Activated naive CD8-positive, alpha-beta T cell treated with anti-CD3 and anti-CD28 coated beads, Interleukin-2, amount 10 ng/mL, durations not matched to agents 7 days and 5 days (primary cell): ENCODE measurements around the gene DTX3L. TPM values are rescaled to one million over a fixed set of nuclear protein-coding genes. Genes with fewer than 3 reads are reported as not detected.

Source experiments
- ATAC-seq: fragments of 150-1000 bp; cut with Tn5 transposase; one replicate; pipeline ENCODE4 v1.10.0; 2021; ENCODE audit warnings: low read depth, moderate library complexity
- POLR2A ChIA-PET: fragments of 350-600 bp; sonication (Branson Sonifier 250); formaldehyde crosslinking; loops from one replicate; lab custom pipeline; 2021; ENCODE audit warnings: antibody characterized with exemption; lab: Charles Lee
- DNase-seq: peaks from one replicate; pipeline ENCODE4 v3.0.0; 2021
- H3K27ac Mint-ChIP-seq: one replicate; pipeline ENCODE4 v1.8.0; 2022; ENCODE audit warnings: mild to moderate bottlenecking, mixed read lengths
- H3K27me3 Mint-ChIP-seq: one replicate; pipeline ENCODE4 v1.8.0; 2022; ENCODE audit warnings: mild to moderate bottlenecking, moderate library complexity, mixed read lengths
- H3K36me3 Mint-ChIP-seq: one replicate; pipeline ENCODE4 v1.8.0; 2021; ENCODE audit warnings: mild to moderate bottlenecking, mixed read lengths
- H3K4me1 Mint-ChIP-seq: one replicate; pipeline ENCODE4 v1.8.0; 2021; ENCODE audit warnings: mixed read lengths
- H3K4me3 Mint-ChIP-seq: one replicate; pipeline ENCODE4 v1.8.0; 2022; ENCODE audit warnings: mild to moderate bottlenecking, moderate library complexity, mixed read lengths
- H3K9me3 Mint-ChIP-seq: one replicate; pipeline ENCODE4 v1.8.0; 2021; ENCODE audit warnings: mixed read lengths
- total RNA-seq, 2 experiments: library from RNA; stranded (reverse); gene quantifications; one replicate each; pipeline ENCODE4 v1.2.3, GENCODE V29; 2021

The DTX3L gene
- total RNA-seq, 2 experiments from 2014 or later: 116 to 117 TPM

DNA sequence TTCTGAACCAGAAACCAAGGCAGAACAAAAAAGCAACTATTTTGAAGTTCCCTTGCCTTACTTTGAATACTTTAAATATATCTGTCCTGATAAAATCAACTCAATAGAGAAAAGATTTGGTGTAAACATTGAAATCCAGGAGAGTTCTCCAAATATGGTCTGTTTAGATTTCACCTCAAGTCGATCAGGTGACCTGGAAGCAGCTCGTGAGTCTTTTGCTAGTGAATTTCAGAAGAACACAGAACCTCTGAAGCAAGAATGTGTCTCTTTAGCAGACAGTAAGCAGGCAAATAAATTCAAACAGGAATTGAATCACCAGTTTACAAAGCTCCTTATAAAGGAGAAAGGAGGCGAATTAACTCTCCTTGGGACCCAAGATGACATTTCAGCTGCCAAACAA lies 4.6 kb downstream of the DTX3L start:
- Mint-ChIP-seq H3K4me3 (peak overlapping the region; percentile 44), H3K9me3 (no peaks in the 10 kb centered on the region), H3K27me3 (no peaks in the 10 kb centered on the region), H3K36me3 (peaks cover 70% of the 10 kb centered on the region), H3K4me1 (peaks cover 53% of the 10 kb centered on the region), H3K27ac (peak overlapping the region; percentile 82)
- POLR2A ChIA-PET: interaction anchor here (0.6 to 1.3 kb wide), 2 partner anchors 9 to 109 kb away, joined by 3 to 4 read pairs; partner anchors contain the start of gene PARP15
- DNase-seq (no peak), ATAC-seq (no peak)

- Mint-ChIP-seq H3K36me3 (peaks cover 52% of the 10 kb centered on the region), H3K27ac (peak overlapping the region; percentile 82), H3K4me1 (peaks cover 54% of the 10 kb centered on the region), H3K9me3 (no peaks in the 10 kb centered on the region), H3K4me3 (peak overlapping the region; percentile 18), H3K27me3 (no peaks in the 10 kb centered on the region)
- DNase-seq: no peak
- peak; percentile 57 for ATAC-seq
- POLR2A ChIA-PET: interaction anchor here (1.0 kb wide), 1 partner anchor 11 kb away, joined by 4 read pairs; no protein-coding TSS in a partner anchor
These were observed 8.8 kb downstream of the DTX3L start for GRCh38 chr3:122572940-122573412.

DNA sequence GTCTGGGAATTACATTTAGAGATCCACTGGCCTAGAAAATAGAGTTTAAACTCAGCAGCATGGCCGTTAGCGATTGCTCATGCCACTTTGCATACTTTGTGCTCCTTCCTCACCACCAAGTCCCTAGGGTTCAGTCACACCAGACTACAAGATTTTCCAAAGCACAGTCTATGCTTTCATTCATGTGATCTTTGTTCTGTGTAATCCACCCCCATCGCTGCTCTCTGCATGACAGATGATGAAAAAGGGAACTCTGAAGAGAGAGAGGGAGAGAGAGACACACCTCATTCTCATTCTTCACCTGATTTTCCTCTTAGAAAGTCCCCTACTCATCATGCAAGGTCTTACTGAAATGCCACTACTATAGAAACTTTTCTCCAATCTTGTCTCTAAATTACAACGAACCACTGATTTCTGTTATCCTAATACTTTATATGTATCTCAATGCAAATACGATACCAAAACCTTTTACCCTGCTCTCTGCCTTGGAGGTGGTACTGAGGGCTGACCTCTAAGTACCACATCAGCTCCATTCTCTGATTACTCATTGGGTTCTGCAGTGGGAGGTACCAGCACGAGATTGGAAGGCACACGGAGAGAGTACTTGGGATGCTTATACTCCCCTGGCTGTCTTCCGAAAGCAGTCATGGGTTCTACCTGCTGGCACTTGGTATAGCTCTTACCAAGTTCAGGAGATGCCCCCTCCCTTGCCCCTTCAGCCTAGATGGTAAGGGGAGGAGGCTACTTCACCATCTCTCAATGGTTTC lies 12.2 kb downstream of the DTX3L start:
- peak overlapping the region; percentile 28 for H3K27ac Mint-ChIP-seq
- ATAC-seq (peak; percentile 12), DNase-seq (no peak)
- H3K4me1 Mint-ChIP-seq: peaks cover 47% of the 10 kb centered on the region
- POLR2A ChIA-PET: interaction anchor here (1.0 to 5.0 kb wide), 5 partner anchors 11 to 159 kb away, joined by 3 to 56 read pairs (median 5); partner anchors contain the start of genes DTX3L, PARP14 and PARP9
- peaks cover 3% of the 10 kb centered on the region for H3K9me3 Mint-ChIP-seq
- H3K36me3 Mint-ChIP-seq: peaks cover 31% of the 10 kb centered on the region
- H3K4me3 Mint-ChIP-seq: peak overlapping the region; percentile 9
- H3K27me3 Mint-ChIP-seq: no peaks in the 10 kb centered on the region

DNA sequence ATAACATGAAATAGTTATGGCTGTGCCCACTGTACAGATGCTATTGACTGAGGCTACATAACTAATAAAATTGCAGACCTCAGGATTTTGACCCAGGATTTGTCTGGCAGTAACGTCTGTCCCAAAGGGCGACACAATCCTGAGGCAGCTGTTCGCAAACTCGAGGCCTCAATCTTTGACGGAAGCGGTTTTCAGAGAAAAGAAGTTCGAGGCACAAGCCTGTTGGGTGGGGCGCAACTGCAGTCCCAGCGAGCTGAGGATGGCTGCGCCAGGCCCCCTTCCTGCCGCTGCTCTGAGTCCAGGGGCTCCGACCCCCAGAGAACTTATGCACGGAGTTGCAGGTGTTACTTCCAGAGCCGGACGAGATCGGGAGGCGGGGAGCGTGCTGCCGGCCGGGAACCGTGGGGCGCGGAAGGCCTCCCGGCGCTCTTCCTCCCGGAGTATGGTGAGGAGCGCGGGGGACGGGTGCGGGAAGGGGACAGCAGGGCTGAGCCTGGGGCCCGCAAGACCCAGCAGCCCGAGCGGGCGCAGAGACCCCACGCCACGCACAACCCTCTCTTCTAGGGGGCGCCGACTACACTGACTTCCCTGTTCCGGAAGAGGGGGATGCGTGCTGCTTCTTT lies 13.4 kb downstream of the DTX3L start, which contains the start of gene PARP15:
Gene PARP15 (plus strand): TSS at position 242 of the 623 bp plus-strand sequence. CDS start 18 bp downstream, at position 260.
- peak within 1 kb of the TSS; percentile 100 for H3K27ac Mint-ChIP-seq
- H3K27me3 Mint-ChIP-seq: no peaks in the 10 kb centered on the region
- ATAC-seq (peak; percentile 72), DNase-seq (peak; percentile 64)
- peaks cover 36% of the 10 kb centered on the region for H3K36me3 Mint-ChIP-seq
- peaks cover 45% of the 10 kb centered on the region for H3K4me1 Mint-ChIP-seq
- POLR2A ChIA-PET: interaction anchor here (0.5 to 5.0 kb wide), 9 partner anchors 9 to 161 kb away, joined by 3 to 56 read pairs (median 3); partner anchors contain the start of genes DTX3L, PARP14 and PARP9
- peak within 1 kb of the TSS; percentile 100 for H3K4me3 Mint-ChIP-seq
- peaks cover 11% of the 10 kb centered on the region for H3K9me3 Mint-ChIP-seq

DNA sequence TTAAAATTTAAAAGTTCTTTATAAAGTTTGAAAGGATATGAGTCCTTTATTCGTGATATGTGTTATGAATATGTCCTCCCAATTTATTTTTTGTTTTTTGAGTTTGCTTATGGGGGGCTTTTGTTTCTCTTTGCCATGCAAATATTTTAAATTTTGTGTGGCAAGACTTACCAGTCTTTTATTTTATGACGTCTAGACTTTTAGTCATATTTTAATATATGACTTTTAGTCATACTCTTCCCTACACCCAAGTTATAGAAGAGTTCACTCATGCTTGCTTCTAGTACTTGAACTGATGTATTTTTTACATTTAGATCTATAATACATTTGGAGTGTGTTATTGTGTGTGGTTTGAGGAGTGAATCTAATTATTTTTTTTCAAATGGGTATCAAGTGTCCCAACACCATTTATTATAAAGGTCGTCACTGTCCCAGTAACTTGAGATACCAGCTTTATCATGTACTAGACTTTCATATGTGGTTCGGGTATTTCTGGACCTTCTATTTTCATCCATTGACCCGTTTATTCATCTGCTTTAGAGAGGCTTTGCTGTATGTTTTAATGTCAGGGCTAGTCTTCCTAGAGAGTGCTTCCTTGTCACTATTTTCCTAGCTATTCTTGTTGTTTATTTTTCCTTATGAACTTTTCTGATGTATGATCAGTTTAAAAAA lies 14.1 kb downstream of the DTX3L start:
- DNase-seq: no peak
- peak overlapping the region; percentile 100 for H3K4me3 Mint-ChIP-seq
- no peak for ATAC-seq
- peaks cover 40% of the 10 kb centered on the region for H3K4me1 Mint-ChIP-seq
- peaks cover 38% of the 10 kb centered on the region for H3K36me3 Mint-ChIP-seq
- peaks cover 12% of the 10 kb centered on the region for H3K9me3 Mint-ChIP-seq
- POLR2A ChIA-PET: interaction anchor here (0.6 to 5.0 kb wide), 5 partner anchors 10 to 102 kb away, joined by 3 to 56 read pairs (median 4); partner anchors contain the start of genes DTX3L, PARP14 and PARP9
- H3K27me3 Mint-ChIP-seq: no peaks in the 10 kb centered on the region
- peak overlapping the region; percentile 100 for H3K27ac Mint-ChIP-seq

GRCh38 chr3:122580470-122580869 lies 16.3 kb downstream of the DTX3L start:
- no peak overlapping the region for H3K4me3 Mint-ChIP-seq
- DNase-seq: no peak
- H3K4me1 Mint-ChIP-seq: peaks cover 32% of the 10 kb centered on the region
- H3K9me3 Mint-ChIP-seq: peaks cover 18% of the 10 kb centered on the region
- H3K27me3 Mint-ChIP-seq: no peaks in the 10 kb centered on the region
- no peak for ATAC-seq
- POLR2A ChIA-PET: interaction anchor here (1.6 to 5.0 kb wide), 2 partner anchors 12 to 15 kb away, joined by 3 to 56 read pairs; partner anchors contain the start of genes DTX3L and PARP9
- peaks cover 51% of the 10 kb centered on the region for H3K36me3 Mint-ChIP-seq
- H3K27ac Mint-ChIP-seq: no peak overlapping the region

DNA sequence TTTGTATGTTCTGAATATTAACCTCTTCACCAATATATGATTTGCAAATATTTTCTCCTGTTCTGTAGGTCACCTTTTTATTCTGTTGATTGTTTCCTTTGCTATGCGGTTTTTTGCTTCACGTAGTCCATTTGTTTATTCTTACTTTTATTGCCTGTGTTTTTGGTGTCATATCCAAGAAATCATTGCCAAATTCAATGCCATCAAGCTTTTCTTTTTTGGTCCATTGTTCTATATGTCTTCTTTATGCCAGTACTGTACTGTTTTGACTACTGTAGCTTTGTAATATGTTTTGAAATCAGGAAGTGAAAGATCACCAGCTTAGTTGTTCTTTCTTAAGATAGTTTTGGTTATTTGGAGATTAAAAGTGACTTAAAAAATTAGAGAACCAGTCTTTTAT lies 17.5 kb downstream of the DTX3L start:
- Mint-ChIP-seq H3K4me3 (no peak overlapping the region), H3K36me3 (peaks cover 58% of the 10 kb centered on the region), H3K27ac (no peak overlapping the region), H3K9me3 (peaks cover 20% of the 10 kb centered on the region), H3K27me3 (no peaks in the 10 kb centered on the region), H3K4me1 (peaks cover 29% of the 10 kb centered on the region)
- POLR2A ChIA-PET: interaction anchor here (1.0 kb wide), 1 partner anchor 17 kb away, joined by 3 read pairs; the partner anchor contains the start of genes DTX3L and PARP9
- ATAC-seq (no peak), DNase-seq (no peak)

- DNase-seq: no peak
These were observed 18.3 kb downstream of the DTX3L start for GRCh38 chr3:122582390-122582789.

DNA sequence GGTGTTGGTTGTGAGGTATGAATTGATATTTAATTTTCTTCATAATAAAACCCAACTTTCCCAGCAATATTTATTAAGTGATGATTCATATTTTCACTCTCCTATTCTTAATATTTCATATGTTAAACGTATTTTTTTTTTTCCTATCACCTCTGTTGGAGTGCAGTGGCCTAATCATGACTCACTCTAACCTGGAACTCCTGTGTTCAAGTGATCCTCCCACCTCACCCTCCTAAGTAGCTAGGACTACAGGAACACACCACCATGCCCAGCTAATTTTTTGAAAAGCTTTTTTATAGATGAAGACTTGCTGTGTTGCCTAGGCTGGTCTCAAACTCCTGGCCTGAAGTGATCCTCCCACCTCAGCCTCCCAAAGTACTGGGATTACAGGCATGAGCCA lies 22.0 kb downstream of the DTX3L start:
- Mint-ChIP-seq H3K27me3 (no peaks in the 10 kb centered on the region), H3K4me3 (no peak overlapping the region), H3K4me1 (peaks cover 18% of the 10 kb centered on the region), H3K36me3 (peaks cover 68% of the 10 kb centered on the region), H3K27ac (no peak overlapping the region), H3K9me3 (peaks cover 20% of the 10 kb centered on the region)
- DNase-seq: no peak
- ATAC-seq: no peak
- POLR2A ChIA-PET: no interaction called here

More at GRCh38 chr3:122582390-122582789, 18.3 kb downstream of the DTX3L start:
- Mint-ChIP-seq H3K36me3 (peaks cover 62% of the 10 kb centered on the region), H3K4me3 (no peak overlapping the region), H3K9me3 (peaks cover 20% of the 10 kb centered on the region), H3K27ac (no peak overlapping the region), H3K27me3 (no peaks in the 10 kb centered on the region), H3K4me1 (peaks cover 32% of the 10 kb centered on the region)
- ATAC-seq: no peak
- POLR2A ChIA-PET: interaction anchor here (1.0 kb wide), 1 partner anchor 18 kb away, joined by 3 read pairs; the partner anchor contains the start of genes DTX3L and PARP9

- peak; percentile 33 for ATAC-seq
- H3K9me3 Mint-ChIP-seq: peaks cover 15% of the 10 kb centered on the region
- peak overlapping the region; percentile 49 for H3K27ac Mint-ChIP-seq
- no peak for DNase-seq
- no peaks in the 10 kb centered on the region for H3K27me3 Mint-ChIP-seq
- POLR2A ChIA-PET: no interaction called here
- H3K4me1 Mint-ChIP-seq: peaks cover 17% of the 10 kb centered on the region
- H3K4me3 Mint-ChIP-seq: peak overlapping the region; percentile 3
- peaks cover 67% of the 10 kb centered on the region for H3K36me3 Mint-ChIP-seq
These were observed 22.8 kb downstream of the DTX3L start for GRCh38 chr3:122586773-122587485.

DNA sequence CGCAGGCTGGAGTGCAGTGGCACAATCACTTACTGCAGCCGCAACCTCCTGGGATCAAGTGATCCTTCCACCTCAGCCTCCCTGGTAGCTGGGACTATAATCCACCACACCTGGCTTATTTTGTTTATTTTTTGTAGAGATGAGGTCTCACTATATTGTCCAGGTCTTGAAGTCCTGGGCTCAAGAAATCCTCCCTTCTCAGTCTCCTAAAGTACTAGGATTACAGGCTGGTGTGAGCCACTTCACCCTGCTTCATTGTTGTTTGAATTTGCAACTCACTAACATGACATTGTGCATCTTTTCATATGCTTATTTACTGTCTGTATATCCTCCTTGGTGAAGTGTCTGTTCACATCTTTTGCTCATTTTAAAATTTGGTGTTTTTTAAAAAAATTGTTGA lies 23.4 kb downstream of the DTX3L start:
- Mint-ChIP-seq H3K27me3 (no peaks in the 10 kb centered on the region), H3K27ac (no peak overlapping the region), H3K36me3 (peaks cover 65% of the 10 kb centered on the region), H3K4me1 (peaks cover 21% of the 10 kb centered on the region), H3K4me3 (no peak overlapping the region), H3K9me3 (peaks cover 12% of the 10 kb centered on the region)
- ATAC-seq: no peak
- DNase-seq: no peak
- POLR2A ChIA-PET: interaction anchor here (1.5 kb wide), 1 partner anchor 10 kb away, joined by 3 read pairs; the partner anchor contains the start of gene PARP15

GRCh38 chr3:122589297-122589696 lies 25.2 kb downstream of the DTX3L start:
- ATAC-seq: no peak
- H3K27me3 Mint-ChIP-seq: no peaks in the 10 kb centered on the region
- no peak overlapping the region for H3K4me3 Mint-ChIP-seq
- H3K9me3 Mint-ChIP-seq: peaks cover 9% of the 10 kb centered on the region
- H3K27ac Mint-ChIP-seq: no peak overlapping the region
- peaks cover 52% of the 10 kb centered on the region for H3K36me3 Mint-ChIP-seq
- no peak for DNase-seq
- H3K4me1 Mint-ChIP-seq: peaks cover 19% of the 10 kb centered on the region
- POLR2A ChIA-PET: no interaction called here
